ENCODE measurements around the gene SCN1B. TPM values are rescaled to one million over a fixed set of nuclear protein-coding genes. Genes with fewer than 3 reads are reported as not detected.
A peak's percentile ranks its signal among the peaks of the same experiment; 100 is the strongest.

Gene SCN1B
- polyA plus RNA-seq, 1 donor from 2014 or later, result 1.5 TPM

DNA sequence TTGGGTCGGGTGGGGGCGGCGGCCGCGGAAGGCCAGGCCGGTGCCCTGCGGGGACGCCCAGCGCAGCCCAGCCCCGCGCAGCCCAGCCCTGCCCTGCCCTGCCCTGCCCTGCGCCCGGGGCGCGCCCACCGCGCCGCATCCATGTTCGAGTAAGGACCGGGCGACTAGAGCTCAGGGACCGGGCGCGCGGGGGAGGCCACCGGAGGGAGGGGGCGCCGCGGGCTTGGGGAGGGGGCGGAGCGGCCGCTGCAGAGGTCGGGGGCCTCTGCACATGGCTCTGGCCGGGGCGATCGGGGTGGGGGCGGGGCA, 30.0 kb upstream of the SCN1B start:
- Histone ChIP-seq H3F3A (ENCODE audit: insufficient read depth, low read length, poor library complexity, severe bottlenecking) (no peaks in the 10 kb centered on the region), H3K9me3 (ENCODE audit: low read length) (no peaks in the 10 kb centered on the region), H3K4me3 (ENCODE audit: low read length) (peak overlapping the region; percentile 96), H2AFZ (ENCODE audit: low read depth, low read length) (no peak overlapping the region), H3K79me2 (replicated peaks; ENCODE audit: insufficient read depth, low read length) (peaks cover 48% of the 10 kb centered on the region), H4K20me1 (ENCODE audit: insufficient read depth) (no peaks in the 10 kb centered on the region), H3K9me2 (ENCODE audit: insufficient read depth, low read length) (no peaks in the 10 kb centered on the region), H3K27me3 (ENCODE audit: insufficient read depth, low read depth, low read length) (no peaks in the 10 kb centered on the region), H3K4me2 (ENCODE audit: low read length) (no peak overlapping the region), H3K27ac (ENCODE audit: low read length) (peak overlapping the region; percentile 73), H3K9ac (ENCODE audit: low read length) (peak overlapping the region; percentile 81), H3K36me3 (ENCODE audit: insufficient read depth, low read length) (no peaks in the 10 kb centered on the region)
- TF ChIP-seq POLR2AphosphoS5 (IDR thresholded peaks at IDR 0.05) (no peak), SMC3 (conservative IDR thresholded peaks at IDR 0.05; ENCODE audit: poor library complexity) (no peak), EP300 (conservative IDR thresholded peaks at IDR 0.05; ENCODE audit: poor library complexity, severe bottlenecking) (no peak), RAD21 (conservative IDR thresholded peaks at IDR 0.05) (no peak), MXI1 (conservative IDR thresholded peaks at IDR 0.05; ENCODE audit: poor library complexity, severe bottlenecking) (no peak), EZH2 (IDR thresholded peaks at IDR 0.05; ENCODE audit: borderline replicate concordance, insufficient read depth, low read length, poor library complexity, severe bottlenecking) (no peak), TAF1 (IDR thresholded peaks at IDR 0.05; ENCODE audit: low read depth) (no peak)
- TF ChIP-seq, protein P1, sequence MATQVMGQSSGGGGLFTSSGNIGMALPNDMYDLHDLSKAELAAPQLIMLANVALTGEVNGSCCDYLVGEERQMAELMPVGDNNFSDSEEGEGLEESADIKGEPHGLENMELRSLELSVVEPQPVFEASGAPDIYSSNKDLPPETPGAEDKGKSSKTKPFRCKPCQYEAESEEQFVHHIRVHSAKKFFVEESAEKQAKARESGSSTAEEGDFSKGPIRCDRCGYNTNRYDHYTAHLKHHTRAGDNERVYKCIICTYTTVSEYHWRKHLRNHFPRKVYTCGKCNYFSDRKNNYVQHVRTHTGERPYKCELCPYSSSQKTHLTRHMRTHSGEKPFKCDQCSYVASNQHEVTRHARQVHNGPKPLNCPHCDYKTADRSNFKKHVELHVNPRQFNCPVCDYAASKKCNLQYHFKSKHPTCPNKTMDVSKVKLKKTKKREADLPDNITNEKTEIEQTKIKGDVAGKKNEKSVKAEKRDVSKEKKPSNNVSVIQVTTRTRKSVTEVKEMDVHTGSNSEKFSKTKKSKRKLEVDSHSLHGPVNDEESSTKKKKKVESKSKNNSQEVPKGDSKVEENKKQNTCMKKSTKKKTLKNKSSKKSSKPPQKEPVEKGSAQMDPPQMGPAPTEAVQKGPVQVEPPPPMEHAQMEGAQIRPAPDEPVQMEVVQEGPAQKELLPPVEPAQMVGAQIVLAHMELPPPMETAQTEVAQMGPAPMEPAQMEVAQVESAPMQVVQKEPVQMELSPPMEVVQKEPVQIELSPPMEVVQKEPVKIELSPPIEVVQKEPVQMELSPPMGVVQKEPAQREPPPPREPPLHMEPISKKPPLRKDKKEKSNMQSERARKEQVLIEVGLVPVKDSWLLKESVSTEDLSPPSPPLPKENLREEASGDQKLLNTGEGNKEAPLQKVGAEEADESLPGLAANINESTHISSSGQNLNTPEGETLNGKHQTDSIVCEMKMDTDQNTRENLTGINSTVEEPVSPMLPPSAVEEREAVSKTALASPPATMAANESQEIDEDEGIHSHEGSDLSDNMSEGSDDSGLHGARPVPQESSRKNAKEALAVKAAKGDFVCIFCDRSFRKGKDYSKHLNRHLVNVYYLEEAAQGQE (IDR thresholded peaks at IDR 0.05; ENCODE audit: borderline replicate concordance), result no peak
- TF ChIP-seq, protein P2, sequence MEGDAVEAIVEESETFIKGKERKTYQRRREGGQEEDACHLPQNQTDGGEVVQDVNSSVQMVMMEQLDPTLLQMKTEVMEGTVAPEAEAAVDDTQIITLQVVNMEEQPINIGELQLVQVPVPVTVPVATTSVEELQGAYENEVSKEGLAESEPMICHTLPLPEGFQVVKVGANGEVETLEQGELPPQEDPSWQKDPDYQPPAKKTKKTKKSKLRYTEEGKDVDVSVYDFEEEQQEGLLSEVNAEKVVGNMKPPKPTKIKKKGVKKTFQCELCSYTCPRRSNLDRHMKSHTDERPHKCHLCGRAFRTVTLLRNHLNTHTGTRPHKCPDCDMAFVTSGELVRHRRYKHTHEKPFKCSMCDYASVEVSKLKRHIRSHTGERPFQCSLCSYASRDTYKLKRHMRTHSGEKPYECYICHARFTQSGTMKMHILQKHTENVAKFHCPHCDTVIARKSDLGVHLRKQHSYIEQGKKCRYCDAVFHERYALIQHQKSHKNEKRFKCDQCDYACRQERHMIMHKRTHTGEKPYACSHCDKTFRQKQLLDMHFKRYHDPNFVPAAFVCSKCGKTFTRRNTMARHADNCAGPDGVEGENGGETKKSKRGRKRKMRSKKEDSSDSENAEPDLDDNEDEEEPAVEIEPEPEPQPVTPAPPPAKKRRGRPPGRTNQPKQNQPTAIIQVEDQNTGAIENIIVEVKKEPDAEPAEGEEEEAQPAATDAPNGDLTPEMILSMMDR (IDR thresholded peaks at IDR 0.05; ENCODE audit: poor library complexity, severe bottlenecking), result no peak

DNA sequence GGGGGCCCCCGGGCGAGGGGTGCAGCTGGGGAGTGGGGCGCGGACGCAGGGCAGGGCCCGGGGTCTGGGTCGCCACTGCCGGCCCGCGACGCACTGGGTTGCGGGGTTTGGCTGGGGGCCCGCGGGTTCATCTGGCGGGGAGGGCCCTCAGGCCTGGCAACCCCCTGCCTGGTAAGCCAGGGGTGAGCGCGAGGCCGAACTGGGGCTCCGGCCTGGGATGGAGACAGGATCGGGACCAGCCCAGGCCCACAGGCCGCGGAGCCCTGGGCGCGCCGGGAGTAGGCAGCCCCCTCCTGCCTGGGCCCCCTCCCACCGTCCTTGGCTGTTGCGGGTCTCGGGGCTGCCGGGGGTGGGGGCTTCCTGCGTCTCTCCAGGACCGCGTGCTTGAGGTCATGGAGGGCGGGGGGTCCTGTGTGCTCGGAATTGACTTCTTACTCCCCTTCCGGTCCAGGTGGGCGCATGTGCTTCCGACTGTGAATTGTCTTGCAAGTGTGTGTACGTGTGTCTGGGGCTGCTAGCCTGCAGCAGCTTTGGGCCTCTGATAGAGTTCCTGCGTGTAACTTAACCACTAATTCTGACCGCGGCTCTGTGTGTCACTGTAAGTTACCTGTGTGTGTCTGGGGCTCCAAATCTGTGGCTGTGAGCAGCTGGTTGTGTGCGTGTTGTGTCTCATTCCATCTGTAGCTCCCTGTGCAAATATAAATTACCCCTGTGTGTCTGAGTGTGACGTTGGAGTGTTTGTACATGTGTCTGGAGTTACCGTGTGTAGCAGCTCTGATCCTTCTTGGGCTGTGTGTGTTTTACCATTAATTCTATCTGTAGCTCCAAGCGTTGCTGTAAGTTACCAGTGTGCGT, 29.4 kb upstream of the SCN1B start:
- no peaks in the 10 kb centered on the region for H3K9me2 ChIP-seq (ENCODE audit: insufficient read depth, low read length)
- H4K20me1 ChIP-seq (ENCODE audit: insufficient read depth), result no peaks in the 10 kb centered on the region
- no peaks in the 10 kb centered on the region for H3F3A ChIP-seq (ENCODE audit: insufficient read depth, low read length, poor library complexity, severe bottlenecking)
- no peaks in the 10 kb centered on the region for H3K36me3 ChIP-seq (ENCODE audit: insufficient read depth, low read length)
- peaks cover 54% of the 10 kb centered on the region for H3K79me2 ChIP-seq (replicated peaks; ENCODE audit: insufficient read depth, low read length)
- peak overlapping the region; percentile 81 for H3K9ac ChIP-seq (ENCODE audit: low read length)
- H3K4me2 ChIP-seq (ENCODE audit: low read length), result peak overlapping the region; percentile 47
- peak overlapping the region; percentile 45 for H2AFZ ChIP-seq (ENCODE audit: low read depth, low read length)
- TF ChIP-seq, protein P1 (IDR thresholded peaks at IDR 0.05; ENCODE audit: borderline replicate concordance), result peak; percentile 8
- TF ChIP-seq, protein P2 (IDR thresholded peaks at IDR 0.05; ENCODE audit: poor library complexity, severe bottlenecking), result no peak
- no peak for TF ChIP-seq EP300 (conservative IDR thresholded peaks at IDR 0.05; ENCODE audit: poor library complexity, severe bottlenecking)
- no peak for TF ChIP-seq POLR2AphosphoS5 (IDR thresholded peaks at IDR 0.05)
- no peak for TF ChIP-seq EZH2 (IDR thresholded peaks at IDR 0.05; ENCODE audit: borderline replicate concordance, insufficient read depth, low read length, poor library complexity, severe bottlenecking)
- TF ChIP-seq MXI1 (conservative IDR thresholded peaks at IDR 0.05; ENCODE audit: poor library complexity, severe bottlenecking), result peak; percentile 89
- no peak for TF ChIP-seq SMC3 (conservative IDR thresholded peaks at IDR 0.05; ENCODE audit: poor library complexity)
- no peaks in the 10 kb centered on the region for H3K27me3 ChIP-seq (ENCODE audit: insufficient read depth, low read depth, low read length)
- no peaks in the 10 kb centered on the region for H3K9me3 ChIP-seq (ENCODE audit: low read length)
- peak overlapping the region; percentile 96 for H3K4me3 ChIP-seq (ENCODE audit: low read length)
- peak overlapping the region; percentile 73 for H3K27ac ChIP-seq (ENCODE audit: low read length)

All from neural cell (in vitro differentiated cells).